B cell (primary cell): Measurements from ENCODE around the gene UNC5A. TPM values are rescaled to one million over a fixed set of nuclear protein-coding genes. Genes with fewer than 3 reads are reported as not detected.

ENCODE experiments used
- ATAC-seq: fragments of 200-7000 bp; cut with Tn5 transposase; one replicate; pipeline ENCODE4 v1.10.0; 2021; ENCODE audit warnings: low read depth, mild to moderate bottlenecking, moderate number of reproducible peaks, moderate library complexity
- CTCF ChIA-PET: fragments of 350-600 bp; sonication (Branson Sonifier 250); formaldehyde crosslinking; loops from one replicate; lab custom pipeline; 2021; ENCODE audit warnings: antibody characterized with exemption, inconsistent platforms; lab: Charles Lee
- POLR2A ChIA-PET: fragments of 350-600 bp; sonication (Branson Sonifier 250); formaldehyde crosslinking; loops from one replicate; lab custom pipeline; 2021; ENCODE audit warnings: antibody characterized with exemption; lab: Charles Lee
- DNase-seq: peaks from one replicate; pipeline ENCODE4 v3.0.0; 2013
- H2AFZ ChIP-seq: 2 replicates; pipeline ENCODE4 v1.6.1; 2012; ENCODE audit warnings: mild to moderate bottlenecking, low read depth, low read length; ENCODE audit not compliant: insufficient read depth, poor library complexity, severe bottlenecking
- H3K27ac ChIP-seq, 2 donors: 1 replicate in 1 of 2; 2 replicates in 1 of 2; pipeline ENCODE4 v1.5.1; 2012 to 2013; ENCODE audit warnings: low read length in 2 of 2, mild to moderate bottlenecking in 2 of 2, moderate library complexity in 1 of 2
- H3K27me3 ChIP-seq, 4 experiments: fragments of 200-600 bp in 1 of 4; sonication (generic) in 1 of 4; replicated peaks in 1 of 4; 1 replicate in 2 of 4; 2 replicates in 2 of 4; pipeline versions ENCODE4 v1.6.1 to v1.7.0; 2013 to 2016; ENCODE audit warnings: low read length in 3 of 4, mild to moderate bottlenecking in 2 of 4, mixed read lengths in 1 of 4, moderate library complexity in 1 of 4; ENCODE audit not compliant: insufficient read depth in 4 of 4, control insufficient read depth in 3 of 4; ENCODE audit errors: control extremely low read depth in 1 of 4
- H3K36me3 ChIP-seq, 2 experiments: replicated peaks in 1 of 2; 1 replicate in 1 of 2; 2 replicates in 1 of 2; pipeline versions ENCODE4 v1.6.1 to v1.7.1; 2013; ENCODE audit warnings: low read length in 1 of 2; ENCODE audit not compliant: insufficient read depth in 2 of 2, control insufficient read depth in 1 of 2; ENCODE audit errors: control extremely low read depth in 1 of 2, extremely low read depth in 1 of 2
- H3K4me1 ChIP-seq, 2 donors: fragments of 200-600 bp in 1 of 2; sonication (generic) in 1 of 2; 1 replicate in 1 of 2; 2 replicates in 1 of 2; pipeline versions ENCODE4 v1.5.1 to v1.6.1; 2013 to 2017; ENCODE audit warnings: low read length in 2 of 2; ENCODE audit not compliant: control insufficient read depth in 2 of 2, insufficient read depth in 2 of 2
- H3K4me2 ChIP-seq: replicated peaks from 2 replicates; pipeline ENCODE3; 2012; ENCODE audit warnings: mild to moderate bottlenecking, low read depth, low read length; ENCODE audit not compliant: poor library complexity, severe bottlenecking
- H3K4me3 ChIP-seq, 5 experiments: fragments of 200-600 bp in 1 of 5; sonication (generic) in 1 of 5; 1 replicate in 3 of 5; 2 replicates in 2 of 5; pipeline versions ENCODE4 v1.5.1 to v1.7.0; 2011 to 2016; ENCODE audit warnings: low read length in 4 of 5, mild to moderate bottlenecking in 4 of 5, low read depth in 2 of 5, control low read depth in 1 of 5, moderate library complexity in 1 of 5; ENCODE audit not compliant: insufficient read depth in 1 of 5; ENCODE audit errors: control extremely low read depth in 1 of 5, extremely low read depth in 1 of 5
- H3K79me2 ChIP-seq: fragments of 200-600 bp; sonication (generic); one replicate; pipeline ENCODE4 v1.6.0; 2016; ENCODE audit warnings: low read length; ENCODE audit not compliant: control insufficient read depth, insufficient read depth
- H3K9ac ChIP-seq: fragments of 200-600 bp; sonication (generic); 2 replicates; pipeline ENCODE4 v1.6.1; 2017; ENCODE audit warnings: mild to moderate bottlenecking, low read length, moderate library complexity
- H3K9me3 ChIP-seq, 3 donors: one replicate each; pipeline versions ENCODE4 v1.6.1 to v1.7.1; 2013; ENCODE audit warnings: low read length in 2 of 3; ENCODE audit not compliant: control insufficient read depth in 2 of 3, insufficient read depth in 1 of 3; ENCODE audit errors: control extremely low read depth in 1 of 3
- H4K20me1 ChIP-seq: 2 replicates; pipeline ENCODE4 v1.6.0; 2012; ENCODE audit warnings: mild to moderate bottlenecking, low read length; ENCODE audit not compliant: insufficient read depth, control insufficient read depth, poor library complexity, severe bottlenecking
- H3K27ac Mint-ChIP-seq: one replicate; pipeline ENCODE4 v1.8.0; 2021; ENCODE audit warnings: mixed read lengths
- H3K27me3 Mint-ChIP-seq: one replicate; pipeline ENCODE4 v1.8.0; 2021; ENCODE audit warnings: mixed read lengths
- H3K4me1 Mint-ChIP-seq: one replicate; pipeline ENCODE4 v1.8.0; 2021; ENCODE audit warnings: mixed read lengths
- H3K4me3 Mint-ChIP-seq: one replicate; pipeline ENCODE4 v1.8.0; 2021; ENCODE audit warnings: mixed read lengths
- H3K9me3 Mint-ChIP-seq: one replicate; pipeline ENCODE4 v1.8.0; 2022; ENCODE audit warnings: mixed read lengths; ENCODE audit not compliant: insufficient read depth
- EZH2 ChIP-seq: IDR thresholded peaks from 2 replicates; pipeline ENCODE4 v1.6.1; 2012; ENCODE audit warnings: borderline replicate concordance, low read depth, mild to moderate bottlenecking, moderate library complexity, low read length; ENCODE audit not compliant: insufficient read depth, poor library complexity, severe bottlenecking
- WGBS: methylation state at CpG from one replicate; pipeline ENCODE4 v1.1.5; 2013; ENCODE audit warnings: missing lambda C conversion rate; ENCODE audit not compliant: insufficient coverage; 5-methylcytosine and 5-hydroxymethylcytosine counted together
- intact Hi-C: fragments of 100-400 bp; cut with micrococcal nuclease; formaldehyde crosslinking; loops from one replicate; pipeline ENCODE4 v1.10.0; 2022
- polyA plus RNA-seq: library from polyadenylated mRNA; depleted of rRNA; stranded (reverse); fragments of >200 nt; gene quantifications from 2 replicates; pipeline ENCODE4 v1.2.3, GENCODE V29; 2012
- total RNA-seq, 2 donors: library from RNA; stranded (reverse); fragments of 120-200 nt in 1 of 2; gene quantifications; 1 replicate in 1 of 2; 2 replicates in 1 of 2; pipeline versions ENCODE4 v1.2.3 to v1.2.4, GENCODE V29; 2013 to 2022
- TF ChIP-seq, protein P1 (sequence below): fragments of 200-600 bp; IDR thresholded peaks from one replicate; pipeline ENCODE4 v1.8.0; 2022; ENCODE audit warnings: antibody characterized with exemption, mild to moderate bottlenecking

Gene UNC5A
- total and polyA plus RNA-seq, 2 donors (not counting 1 experiment from before 2014, with no cell fraction given), result not detected

DNA sequence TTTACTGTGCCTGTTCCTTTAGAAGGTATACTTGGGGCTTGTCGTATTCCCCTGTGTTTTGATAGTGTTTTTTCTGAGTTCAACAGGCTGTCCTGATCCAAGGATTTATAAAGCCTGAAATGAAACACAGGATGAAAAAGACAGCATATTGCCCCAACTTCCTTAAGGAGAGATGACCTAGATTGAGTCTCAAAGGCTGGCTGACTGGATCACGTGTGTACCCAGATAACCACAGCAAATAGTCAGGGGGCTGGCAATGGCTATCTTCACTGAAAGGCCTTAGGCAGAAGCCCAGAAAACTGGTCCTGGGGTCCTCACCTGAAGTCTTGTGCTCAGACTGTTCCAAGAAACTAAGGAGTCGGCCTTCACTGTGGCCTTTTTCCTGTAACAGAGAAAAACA, 96.4 kb downstream of the UNC5A start:
- Mint-ChIP-seq H3K4me3 (no peak overlapping the region), H3K27me3 (no peaks in the 10 kb centered on the region), H3K9me3 (no peaks in the 10 kb centered on the region), H3K4me1 (peaks cover under 1% of the 10 kb centered on the region), H3K27ac (no peak overlapping the region)
- ATAC-seq (no peak), DNase-seq (no peak)
- Histone ChIP-seq H3K36me3 (peaks cover 35 to 83% of the 10 kb centered on the region in 2 experiments), H3K9me3 (no peaks in the 10 kb centered on the region), H3K4me1 (no peaks in the 10 kb centered on the region), H3K27ac (no peak overlapping the region), H3K4me2 (no peak overlapping the region), H4K20me1 (peaks cover 5% of the 10 kb centered on the region), H2AFZ (no peak overlapping the region), H3K79me2 (no peaks in the 10 kb centered on the region), H3K9ac (no peak overlapping the region), H3K27me3 (no peaks in the 10 kb centered on the region), H3K4me3 (no peak overlapping the region)
- POLR2A ChIA-PET, result no interaction called here
- 83% methylated on average over 1 of the region's 3 CpGs for WGBS
- intact Hi-C loops, result no loop called here
- CTCF ChIA-PET, result no interaction called here
- TF ChIP-seq, protein P1, sequence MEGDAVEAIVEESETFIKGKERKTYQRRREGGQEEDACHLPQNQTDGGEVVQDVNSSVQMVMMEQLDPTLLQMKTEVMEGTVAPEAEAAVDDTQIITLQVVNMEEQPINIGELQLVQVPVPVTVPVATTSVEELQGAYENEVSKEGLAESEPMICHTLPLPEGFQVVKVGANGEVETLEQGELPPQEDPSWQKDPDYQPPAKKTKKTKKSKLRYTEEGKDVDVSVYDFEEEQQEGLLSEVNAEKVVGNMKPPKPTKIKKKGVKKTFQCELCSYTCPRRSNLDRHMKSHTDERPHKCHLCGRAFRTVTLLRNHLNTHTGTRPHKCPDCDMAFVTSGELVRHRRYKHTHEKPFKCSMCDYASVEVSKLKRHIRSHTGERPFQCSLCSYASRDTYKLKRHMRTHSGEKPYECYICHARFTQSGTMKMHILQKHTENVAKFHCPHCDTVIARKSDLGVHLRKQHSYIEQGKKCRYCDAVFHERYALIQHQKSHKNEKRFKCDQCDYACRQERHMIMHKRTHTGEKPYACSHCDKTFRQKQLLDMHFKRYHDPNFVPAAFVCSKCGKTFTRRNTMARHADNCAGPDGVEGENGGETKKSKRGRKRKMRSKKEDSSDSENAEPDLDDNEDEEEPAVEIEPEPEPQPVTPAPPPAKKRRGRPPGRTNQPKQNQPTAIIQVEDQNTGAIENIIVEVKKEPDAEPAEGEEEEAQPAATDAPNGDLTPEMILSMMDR, result no peak
- no peak for TF ChIP-seq EZH2

DNA sequence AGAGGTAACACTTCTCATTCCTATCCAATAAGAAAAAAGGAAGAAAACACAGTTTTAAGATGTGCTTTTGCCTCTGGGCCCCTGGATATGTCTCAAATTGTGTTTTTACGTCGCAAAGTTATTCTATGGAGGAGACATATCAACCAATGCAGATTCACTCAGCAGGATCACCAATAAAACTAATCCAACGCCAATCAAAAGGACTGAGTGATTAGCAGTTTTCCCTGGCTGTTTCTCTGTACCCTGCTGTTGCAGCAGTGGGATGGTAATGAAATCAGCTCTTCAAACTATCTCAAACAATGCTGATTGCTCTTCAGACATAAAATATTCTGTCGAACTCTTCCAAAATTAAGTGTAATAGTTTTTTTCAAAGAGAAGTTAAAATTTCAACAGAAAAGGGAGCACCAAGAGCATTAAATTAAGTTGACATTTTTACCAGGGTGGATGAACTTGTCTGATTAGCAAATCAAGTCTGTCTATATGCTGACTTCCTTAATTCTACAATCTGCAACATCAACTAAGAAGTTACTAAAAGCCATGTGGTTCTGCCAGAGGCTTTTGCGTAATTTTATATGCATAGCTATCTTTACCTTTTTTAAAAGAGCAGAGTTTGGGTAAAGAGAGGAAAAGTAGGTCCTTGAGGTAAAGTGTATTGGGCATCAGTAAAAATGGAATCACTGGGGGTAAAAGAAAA, 98.5 kb downstream of the UNC5A start:
- no peaks in the 10 kb centered on the region for H3K4me1 ChIP-seq
- H3K36me3 ChIP-seq, result peaks cover 34 to 76% of the 10 kb centered on the region in 2 experiments
- no peaks in the 10 kb centered on the region for H3K9me3 ChIP-seq
- ChIA-PET CTCF (no interaction called here), POLR2A (no interaction called here)
- H3K4me3 ChIP-seq, result no peak overlapping the region
- peaks cover 5% of the 10 kb centered on the region for H4K20me1 ChIP-seq
- Mint-ChIP-seq H3K4me3 (no peak overlapping the region), H3K9me3 (no peaks in the 10 kb centered on the region), H3K4me1 (no peaks in the 10 kb centered on the region), H3K27ac (no peak overlapping the region), H3K27me3 (no peaks in the 10 kb centered on the region)
- DNase-seq (no peak), ATAC-seq (no peak)
- H2AFZ ChIP-seq, result no peak overlapping the region
- intact Hi-C loops, result no loop called here
- H3K79me2 ChIP-seq, result no peaks in the 10 kb centered on the region
- H3K9ac ChIP-seq, result no peak overlapping the region
- no CpG with 5 or more reads among the region's 5 CpGs for WGBS
- H3K4me2 ChIP-seq, result no peak overlapping the region
- H3K27me3 ChIP-seq, result no peaks in the 10 kb centered on the region
- no peak overlapping the region for H3K27ac ChIP-seq
- no peak for TF ChIP-seq EZH2
- TF ChIP-seq, protein P1, result no peak
